Measurements from ENCODE around the gene CDKAL1.
"Not testable (repeated sequence)": the region's sequence is repeated elsewhere in the genome, so short reads cannot be mapped to it uniquely, and the experiment has no call there.

Gene CDKAL1

DNA sequence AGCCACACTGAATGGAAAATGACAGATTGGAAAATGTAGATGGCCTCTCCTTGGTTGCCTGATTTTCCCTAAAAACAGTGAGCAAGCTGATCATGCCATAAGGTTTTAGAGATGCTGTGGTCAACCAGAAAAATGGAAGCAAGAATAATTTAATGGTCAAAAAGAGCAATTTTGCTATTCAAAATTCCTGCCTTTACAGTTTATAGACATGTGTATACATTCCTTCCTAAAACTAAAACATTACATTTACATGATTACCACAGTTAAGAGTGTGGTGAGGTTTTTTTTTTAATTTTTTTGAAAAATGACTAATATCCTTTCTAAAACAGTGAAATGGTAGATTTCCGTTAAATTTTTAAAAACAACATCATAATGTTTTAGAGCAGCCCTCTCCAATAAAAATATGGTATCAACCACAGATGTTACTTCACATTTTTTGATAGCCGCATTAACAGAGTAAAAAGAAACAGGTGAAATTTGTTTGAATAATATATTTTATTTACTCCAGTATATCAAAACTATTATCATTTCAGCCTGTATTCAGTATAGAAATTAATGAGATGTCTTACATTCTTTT lies 652.3 kb downstream of the CDKAL1 start:
- TF ChIP-seq, protein P1, sequence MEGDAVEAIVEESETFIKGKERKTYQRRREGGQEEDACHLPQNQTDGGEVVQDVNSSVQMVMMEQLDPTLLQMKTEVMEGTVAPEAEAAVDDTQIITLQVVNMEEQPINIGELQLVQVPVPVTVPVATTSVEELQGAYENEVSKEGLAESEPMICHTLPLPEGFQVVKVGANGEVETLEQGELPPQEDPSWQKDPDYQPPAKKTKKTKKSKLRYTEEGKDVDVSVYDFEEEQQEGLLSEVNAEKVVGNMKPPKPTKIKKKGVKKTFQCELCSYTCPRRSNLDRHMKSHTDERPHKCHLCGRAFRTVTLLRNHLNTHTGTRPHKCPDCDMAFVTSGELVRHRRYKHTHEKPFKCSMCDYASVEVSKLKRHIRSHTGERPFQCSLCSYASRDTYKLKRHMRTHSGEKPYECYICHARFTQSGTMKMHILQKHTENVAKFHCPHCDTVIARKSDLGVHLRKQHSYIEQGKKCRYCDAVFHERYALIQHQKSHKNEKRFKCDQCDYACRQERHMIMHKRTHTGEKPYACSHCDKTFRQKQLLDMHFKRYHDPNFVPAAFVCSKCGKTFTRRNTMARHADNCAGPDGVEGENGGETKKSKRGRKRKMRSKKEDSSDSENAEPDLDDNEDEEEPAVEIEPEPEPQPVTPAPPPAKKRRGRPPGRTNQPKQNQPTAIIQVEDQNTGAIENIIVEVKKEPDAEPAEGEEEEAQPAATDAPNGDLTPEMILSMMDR (conservative IDR thresholded peaks at IDR 0.05; ENCODE audit: low read depth, low read length): no peak

DNA sequence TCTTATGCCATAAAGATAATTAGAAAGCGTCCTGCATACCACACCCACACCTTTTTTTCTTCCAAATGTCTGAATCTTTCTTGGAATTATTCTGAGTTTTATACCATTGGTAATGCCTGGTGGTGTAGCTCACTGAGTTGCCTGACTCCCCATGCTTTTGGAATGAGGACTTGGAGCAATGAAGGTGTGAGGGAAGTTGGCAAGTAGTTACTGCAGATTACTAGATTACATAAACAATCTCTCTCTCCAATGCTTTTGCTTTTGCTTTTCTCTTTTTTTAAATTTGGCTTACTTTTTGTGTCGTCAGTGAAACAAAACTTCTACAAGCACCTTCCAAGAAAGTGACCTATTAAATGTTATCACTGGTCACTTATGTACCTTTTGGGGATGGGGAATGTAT lies 653.2 kb downstream of the CDKAL1 start:
- no peak for DNase-seq (ENCODE audit: low read depth)
- TF ChIP-seq, protein P1 (conservative IDR thresholded peaks at IDR 0.05; ENCODE audit: low read depth, low read length): no peak
- H3K4me3 ChIP-seq (ENCODE audit: low read depth, low read length): no peak overlapping the region

More for the DNA sequence above, 652.3 kb downstream of the CDKAL1 start:
- no peak for DNase-seq (ENCODE audit: low read depth)
- H3K4me3 ChIP-seq (ENCODE audit: low read depth, low read length): no peak overlapping the region

DNA sequence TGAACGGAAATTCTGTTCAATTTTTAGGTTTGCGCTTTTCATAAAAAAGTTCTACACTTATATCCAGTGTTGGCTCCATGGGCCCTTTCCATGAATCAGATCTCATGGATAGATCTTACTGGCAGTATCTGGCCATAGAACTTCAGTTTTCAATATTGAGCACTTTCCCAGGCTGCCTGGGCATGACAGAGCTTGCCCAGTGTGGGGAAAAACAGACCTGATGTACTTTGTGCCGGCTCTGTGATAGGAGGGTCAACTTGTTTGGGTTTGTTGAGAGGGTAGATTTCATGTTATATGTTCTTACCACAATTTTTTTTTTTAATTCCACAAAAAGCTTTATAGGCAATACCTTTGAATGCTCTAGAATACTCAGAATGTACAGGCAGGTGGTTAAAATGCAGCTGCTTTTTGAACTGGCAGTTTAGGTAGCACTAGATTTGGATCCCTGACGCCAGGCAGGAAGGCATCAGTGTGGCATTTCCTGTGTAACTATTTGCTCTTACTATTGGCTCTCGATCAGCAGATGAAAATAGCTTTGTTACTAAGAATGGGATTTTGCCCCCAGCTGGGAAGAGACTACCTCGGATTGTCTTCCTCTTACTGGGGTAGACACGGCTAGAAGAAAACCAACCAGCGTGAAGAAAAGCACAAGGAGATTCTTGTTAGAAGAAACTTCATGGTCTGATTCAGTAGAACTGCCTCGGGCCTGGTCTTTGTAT lies 654.4 kb downstream of the CDKAL1 start:
- DNase-seq (ENCODE audit: low read depth): peak; percentile 7
- TF ChIP-seq, protein P1 (conservative IDR thresholded peaks at IDR 0.05; ENCODE audit: low read depth, low read length): no peak
- H3K4me3 ChIP-seq (ENCODE audit: low read depth, low read length): no peak overlapping the region

DNA sequence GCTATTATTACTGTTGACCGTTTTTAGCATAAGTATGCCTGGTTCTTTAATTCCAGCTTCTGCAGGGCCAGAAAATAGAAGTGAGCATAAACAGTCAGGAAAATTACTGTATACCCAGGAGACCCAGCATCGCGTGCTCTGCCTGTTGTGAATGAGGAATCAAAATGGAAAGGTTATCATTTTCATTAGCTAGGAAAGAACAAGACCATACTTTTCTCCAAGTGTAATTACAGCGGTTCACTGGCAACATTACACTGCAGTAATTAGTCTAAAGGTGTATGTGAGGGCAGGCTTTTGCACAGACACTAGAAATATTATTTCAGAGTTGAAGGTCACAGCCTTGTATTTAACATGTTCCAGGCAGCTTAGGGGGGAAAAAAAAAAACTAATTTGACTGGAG lies 655.5 kb downstream of the CDKAL1 start:
- TF ChIP-seq, protein P1 (conservative IDR thresholded peaks at IDR 0.05; ENCODE audit: low read depth, low read length): no peak
- DNase-seq (ENCODE audit: low read depth): no peak
- no peak overlapping the region for H3K4me3 ChIP-seq (ENCODE audit: low read depth, low read length)

DNA sequence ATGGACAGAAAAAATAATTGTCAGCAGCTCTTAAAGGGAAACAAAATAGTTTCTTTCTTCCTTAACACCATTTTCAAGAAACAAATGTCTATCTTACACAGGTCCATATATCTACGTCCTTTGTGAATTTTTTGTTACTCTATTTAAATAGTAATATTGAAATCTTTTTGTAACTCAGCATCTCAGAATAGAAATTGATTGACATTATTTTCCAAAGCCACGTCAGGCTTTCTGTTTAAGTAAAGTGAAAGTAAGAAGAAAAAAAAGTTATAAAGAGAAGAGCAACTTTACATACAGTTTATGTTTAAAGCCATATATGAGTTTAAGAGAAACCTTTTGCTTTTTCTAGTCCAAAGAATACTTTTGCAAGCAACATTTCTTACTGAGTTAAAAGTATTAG lies 656.4 kb downstream of the CDKAL1 start:
- TF ChIP-seq, protein P1 (conservative IDR thresholded peaks at IDR 0.05; ENCODE audit: low read depth, low read length): no peak
- DNase-seq (ENCODE audit: low read depth): no peak
- no peak overlapping the region for H3K4me3 ChIP-seq (ENCODE audit: low read depth, low read length)

DNA sequence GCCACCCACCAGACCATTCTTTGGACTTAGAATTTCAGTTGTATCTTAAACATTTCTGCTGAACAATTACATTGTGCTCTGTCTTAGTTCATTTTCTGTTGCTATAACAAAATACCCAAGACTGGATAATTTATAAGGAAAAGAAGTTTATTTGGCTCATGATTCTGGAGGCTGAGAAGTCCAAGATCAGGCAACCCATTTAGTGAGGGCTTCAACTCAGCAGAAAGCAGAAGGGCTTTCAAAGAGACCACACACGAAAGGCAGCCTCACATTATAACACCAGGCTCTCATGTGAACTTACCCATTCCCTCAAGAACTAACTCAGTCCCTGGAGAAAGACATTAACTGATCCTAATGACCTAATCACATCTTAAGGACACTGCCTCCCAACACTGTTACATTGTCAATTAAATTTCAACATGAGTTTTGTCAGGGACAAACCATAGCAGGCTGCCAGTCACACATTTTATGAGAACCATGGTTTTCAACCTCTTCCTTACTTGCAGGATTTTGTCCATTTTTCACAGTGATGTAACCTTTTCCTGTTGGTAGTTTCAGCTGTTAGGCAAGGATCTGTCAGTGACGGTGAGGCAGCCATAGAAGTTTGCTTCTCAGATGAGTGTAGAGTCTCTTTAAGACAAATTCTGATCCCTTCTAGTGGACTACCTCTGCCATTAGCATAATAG lies 659.7 kb downstream of the CDKAL1 start:
- no peak overlapping the region for H3K4me3 ChIP-seq (ENCODE audit: low read depth, low read length)
- DNase-seq (ENCODE audit: low read depth): no peak
- TF ChIP-seq, protein P1 (conservative IDR thresholded peaks at IDR 0.05; ENCODE audit: low read depth, low read length): no peak

DNA sequence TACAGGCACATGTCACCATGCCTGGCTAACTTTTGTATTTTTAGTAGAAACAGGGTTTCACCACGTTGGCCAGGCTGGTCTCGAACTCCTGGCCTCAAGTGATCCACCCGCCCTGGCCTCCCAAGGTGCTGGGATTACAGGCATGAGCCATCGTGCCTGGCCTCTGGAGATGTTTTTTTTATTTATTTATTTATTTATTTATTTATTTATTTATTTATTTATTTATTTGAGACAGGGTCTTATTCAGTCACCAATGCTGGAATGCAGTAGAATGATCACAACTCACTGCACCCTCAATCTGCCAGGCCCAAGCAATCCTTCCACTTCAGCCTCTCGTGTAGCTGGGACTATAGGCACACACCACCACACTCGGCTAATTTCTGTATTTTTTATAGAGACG lies 661.0 kb downstream of the CDKAL1 start:
- not testable (repeated sequence) for H3K4me3 ChIP-seq (ENCODE audit: low read depth, low read length); DNase-seq (ENCODE audit: low read depth)

All from choroid plexus epithelial cell (primary cell).